HG03571 (cell line): Measurements from ENCODE around the gene GFER.
A peak's percentile ranks its signal among the peaks of the same experiment; 100 is the strongest.

Experiments used
- ATAC-seq: cut with Tn5 transposase; IDR thresholded peaks from one replicate; pipeline ENCODE4 v1.9.1; 2021; ENCODE audit not compliant: unreplicated experiment

The GFER gene

DNA sequence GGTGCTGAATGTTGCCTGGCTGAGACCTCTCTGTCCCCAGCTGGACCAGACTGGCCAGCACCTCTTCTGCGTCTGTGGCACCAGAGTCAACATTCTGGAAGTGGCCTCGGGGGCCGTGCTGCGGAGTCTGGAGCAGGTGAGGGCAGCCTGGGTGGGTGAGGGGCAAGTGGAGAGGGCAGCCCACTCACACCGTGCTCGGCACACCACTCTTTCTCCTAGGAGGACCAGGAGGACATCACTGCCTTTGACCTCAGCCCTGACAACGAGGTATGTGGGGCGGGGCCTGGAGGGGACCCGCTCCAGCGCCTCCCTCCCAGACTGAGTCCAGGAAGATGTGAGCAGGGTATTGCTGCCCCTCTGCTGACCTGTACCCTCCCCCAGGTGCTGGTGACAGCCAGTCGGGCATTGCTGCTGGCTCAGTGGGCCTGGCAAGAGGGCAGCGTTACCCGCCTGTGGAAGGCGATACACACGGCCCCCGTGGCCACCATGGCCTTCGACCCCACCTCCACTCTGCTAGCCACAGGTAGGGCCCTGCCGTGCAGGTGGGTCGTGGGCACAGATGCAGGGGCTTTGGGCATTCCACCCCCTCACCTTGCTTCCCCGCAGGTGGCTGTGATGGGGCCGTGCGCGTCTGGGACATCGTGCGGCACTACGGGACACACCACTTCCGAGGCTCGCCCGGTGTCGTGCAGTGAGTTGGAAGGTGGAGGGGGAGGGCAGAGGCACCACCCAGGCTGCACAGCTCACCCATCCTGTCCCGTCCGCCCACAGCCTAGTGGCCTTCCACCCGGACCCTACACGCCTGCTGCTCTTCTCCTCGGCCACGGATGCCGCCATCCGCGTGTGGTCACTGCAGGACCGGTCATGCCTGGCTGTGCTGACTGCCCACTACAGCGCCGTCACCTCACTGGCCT, 9.6 kb upstream of the GFER start:
- ATAC-seq = no peak

GRCh38 chr16:1975432-1976215, 8.4 kb upstream of the GFER start:
- no peak for ATAC-seq

GRCh38 chr16:1976216-1976520, 7.8 kb upstream of the GFER start:
- no peak for ATAC-seq

DNA sequence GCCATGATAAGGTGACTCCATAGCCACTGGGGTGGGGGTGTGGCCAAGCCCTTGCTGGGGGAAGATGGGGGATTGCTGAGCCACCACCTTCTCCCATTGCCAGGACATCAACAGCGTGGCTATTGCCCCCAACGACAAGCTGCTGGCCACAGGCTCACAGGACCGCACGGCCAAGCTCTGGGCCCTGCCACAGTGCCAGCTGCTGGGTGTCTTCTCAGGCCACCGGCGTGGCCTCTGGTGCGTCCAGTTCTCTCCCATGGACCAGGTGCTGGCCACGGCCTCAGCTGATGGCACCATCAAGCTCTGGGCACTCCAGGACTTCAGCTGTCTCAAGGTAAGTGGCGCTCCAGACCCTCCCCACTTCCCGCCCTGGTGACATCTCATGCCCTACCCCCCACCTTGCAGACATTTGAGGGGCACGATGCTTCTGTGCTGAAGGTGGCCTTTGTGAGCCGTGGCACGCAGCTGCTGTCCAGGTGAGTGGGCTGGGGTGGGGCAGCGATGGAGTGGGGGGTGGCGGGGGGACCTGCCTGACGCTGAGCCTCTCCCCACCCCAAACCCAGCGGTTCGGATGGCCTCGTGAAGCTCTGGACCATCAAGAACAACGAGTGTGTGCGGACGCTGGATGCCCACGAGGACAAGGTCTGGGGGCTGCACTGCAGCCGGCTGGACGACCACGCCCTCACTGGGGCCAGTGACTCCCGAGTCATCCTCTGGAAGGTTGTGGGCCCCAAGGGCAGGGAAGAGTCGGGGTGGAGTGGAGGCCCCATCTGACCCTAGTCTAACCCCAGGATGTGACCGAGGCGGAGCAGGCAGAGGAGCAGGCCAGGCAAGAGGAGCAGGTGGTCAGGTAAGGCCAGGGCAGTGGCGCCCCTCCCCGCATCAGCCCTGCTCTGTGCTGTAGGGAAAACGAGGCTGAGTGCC, 6.8 kb upstream of the GFER start:
- ATAC-seq = no peak

- no peak for ATAC-seq
Measured at GRCh38 chr16:1977875-1978268, 6.1 kb upstream of the GFER start.

DNA sequence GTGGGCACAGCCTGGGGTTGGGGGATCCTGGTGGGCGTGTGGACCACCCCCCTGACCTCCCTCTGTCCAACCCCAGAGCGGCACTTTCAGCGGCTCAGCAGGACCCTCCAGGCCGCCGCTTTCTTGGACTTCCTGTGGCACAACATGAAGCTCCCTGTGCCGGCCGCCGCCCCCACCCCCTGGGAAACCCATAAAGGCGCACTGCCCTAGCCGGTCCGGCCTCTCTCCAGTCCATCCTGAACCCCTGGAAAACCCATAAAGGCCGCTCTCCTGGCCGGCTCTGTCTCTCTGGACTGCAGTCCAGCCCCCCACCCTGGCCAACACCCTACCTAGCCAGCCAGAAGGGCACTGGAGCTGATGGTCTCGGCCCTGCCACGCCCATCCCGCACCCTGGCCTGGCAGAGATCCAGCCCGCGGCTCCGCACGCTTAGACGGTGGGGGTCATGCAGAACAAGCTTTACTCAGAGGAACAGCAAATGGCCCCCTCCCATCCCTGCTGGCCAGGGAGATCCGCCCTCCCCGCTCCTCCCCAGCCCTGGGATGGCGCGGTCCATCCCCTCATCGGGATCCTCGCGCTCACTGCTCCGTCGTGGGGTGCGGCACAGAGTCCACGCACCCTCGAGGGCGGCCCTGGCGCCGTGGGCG, 5.4 kb upstream of the GFER start:
- ATAC-seq = no peak

DNA sequence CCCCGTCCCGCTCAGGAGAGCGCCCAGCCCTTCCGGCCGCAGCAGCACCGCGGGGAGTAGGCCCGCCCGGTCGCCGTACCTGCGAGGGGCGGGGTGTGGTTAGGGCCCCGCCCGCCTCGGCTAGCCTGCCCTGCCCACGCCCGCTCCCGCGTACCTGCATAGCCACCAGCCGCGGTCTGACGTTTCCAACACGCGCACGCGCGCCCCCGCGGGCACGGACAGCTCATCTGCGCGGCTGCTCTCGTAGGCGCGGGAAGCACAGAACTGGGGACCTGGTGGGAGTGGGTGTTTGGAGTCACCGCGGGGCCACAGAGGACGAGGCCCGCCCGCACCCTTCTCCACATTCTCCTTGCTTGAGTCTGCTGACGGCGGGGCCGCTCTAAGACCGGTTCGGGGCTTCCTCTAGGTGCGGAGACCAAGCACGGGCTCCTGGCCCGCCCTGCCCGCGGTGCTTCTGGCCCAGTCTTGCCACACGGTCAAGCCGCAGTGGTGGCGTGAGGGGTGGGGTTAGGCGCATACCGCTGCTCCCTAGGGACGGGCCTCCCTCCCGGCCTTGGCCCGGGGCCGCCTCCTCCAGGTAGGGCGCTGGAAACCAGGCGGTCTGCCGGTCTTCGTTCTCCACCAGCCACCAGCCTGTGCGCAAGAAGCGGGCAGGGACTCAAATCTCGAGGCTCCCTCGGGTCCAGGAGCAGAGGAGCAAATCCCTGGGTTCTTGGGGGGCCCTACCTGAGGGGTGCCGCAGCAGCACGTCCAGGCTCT, 4.5 kb upstream of the GFER start:
- no peak for ATAC-seq

DNA sequence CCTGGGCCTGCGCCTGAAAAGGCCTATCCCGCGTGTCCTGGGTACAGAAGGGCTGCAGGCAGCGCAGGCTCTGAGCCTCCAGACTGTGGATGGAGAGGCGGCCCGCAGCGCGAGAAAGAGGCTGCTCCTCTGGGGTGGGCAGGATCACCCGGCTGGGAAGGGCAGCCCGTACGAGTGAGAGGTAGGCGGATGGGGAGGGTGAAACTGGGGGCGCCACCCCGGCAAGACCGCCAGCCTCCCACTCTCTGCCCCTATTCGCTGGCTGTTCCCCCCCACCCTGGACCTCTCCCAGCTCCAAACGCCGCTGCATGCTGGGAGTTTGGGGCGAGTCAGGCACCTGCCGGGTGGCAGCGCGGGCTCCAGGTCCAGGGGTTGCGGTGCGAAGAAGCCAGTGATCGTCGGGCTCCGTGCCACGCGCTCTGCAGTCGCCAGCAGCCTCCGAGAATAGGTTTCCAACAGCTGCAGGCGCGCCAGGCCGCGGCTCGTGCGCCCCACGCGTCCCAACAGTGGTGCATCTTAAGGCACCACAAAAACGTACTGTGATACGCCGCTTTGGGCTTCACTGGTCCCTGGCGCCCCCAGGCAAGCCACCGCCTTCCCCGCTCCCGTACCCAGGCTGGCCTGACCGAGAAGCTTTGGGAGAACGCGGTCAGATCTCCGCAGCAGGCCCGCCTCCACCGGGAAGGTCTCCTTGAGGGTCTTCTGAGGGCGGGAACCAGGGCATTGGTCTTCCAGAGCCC, 3.8 kb upstream of the GFER start:
- ATAC-seq = no peak

DNA sequence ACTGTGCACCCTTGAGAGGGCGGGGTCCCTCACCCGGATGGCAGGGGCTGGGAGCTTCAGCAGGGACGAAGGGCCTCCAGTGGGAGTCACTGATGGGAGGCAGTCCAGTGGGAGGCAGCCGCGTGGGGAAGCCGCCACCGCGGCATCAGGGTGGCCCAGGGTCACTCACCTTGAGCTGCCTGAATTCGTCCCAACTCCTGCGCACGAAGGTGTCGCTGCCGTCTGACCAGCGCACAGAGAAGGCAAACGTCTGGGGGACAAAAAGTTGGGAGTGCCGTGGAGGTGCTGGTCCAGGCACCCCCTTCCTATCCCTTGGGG, 3.3 kb upstream of the GFER start:
- ATAC-seq = no peak

- ATAC-seq = no peak
Measured at GRCh38 chr16:1981398-1981836, 2.6 kb upstream of the GFER start, which contains the start of gene NOXO1. Gene NOXO1, minus strand, starts transcription at chr16:1981469. Its CDS starts 290 bp downstream, at chr16:1981179.

- ATAC-seq = no peak
Measured at GRCh38 chr16:1982013-1982433, 2.0 kb upstream of the GFER start.

- no peak for ATAC-seq
Measured at GRCh38 chr16:1982991-1983543, 926 bp upstream of the GFER start.

DNA sequence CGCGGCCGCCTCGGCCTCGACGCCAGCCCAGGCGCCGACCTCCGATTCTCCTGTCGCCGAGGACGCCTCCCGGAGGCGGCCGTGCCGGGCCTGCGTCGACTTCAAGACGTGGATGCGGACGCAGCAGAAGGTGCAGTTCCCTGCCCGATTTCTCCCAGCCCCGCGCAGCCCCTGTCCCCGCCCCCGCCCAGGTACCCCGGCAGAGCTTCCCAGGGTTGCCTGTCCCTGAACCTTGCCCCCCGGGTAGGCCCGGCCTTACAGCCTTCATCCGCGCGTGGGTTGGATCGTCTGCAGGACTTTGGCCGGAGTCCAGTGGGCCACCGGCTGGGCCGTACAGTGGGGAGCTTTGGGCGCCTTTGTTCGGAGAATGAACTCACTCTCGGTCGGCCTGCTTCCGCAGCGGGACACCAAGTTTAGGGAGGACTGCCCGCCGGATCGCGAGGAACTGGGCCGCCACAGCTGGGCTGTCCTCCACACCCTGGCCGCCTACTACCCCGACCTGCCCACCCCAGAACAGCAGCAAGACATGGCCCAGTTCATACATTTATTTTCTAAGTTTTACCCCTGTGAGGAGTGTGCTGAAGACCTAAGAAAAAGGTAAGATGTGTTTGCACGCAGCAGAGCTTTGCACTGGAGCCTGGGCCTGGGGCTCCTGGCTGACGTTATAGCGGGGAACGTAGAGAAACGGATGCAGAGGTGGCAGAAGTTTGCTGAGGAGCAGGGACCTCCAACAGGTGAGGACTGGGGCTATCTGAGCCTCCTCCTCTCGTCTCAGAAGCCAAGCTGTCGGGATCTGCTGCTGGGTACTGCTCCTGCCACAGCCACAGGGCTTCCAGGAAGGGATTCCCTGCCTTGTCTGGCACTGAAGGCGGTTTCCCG, 593 bp downstream of the GFER start:
- peak; percentile 2 for ATAC-seq

DNA sequence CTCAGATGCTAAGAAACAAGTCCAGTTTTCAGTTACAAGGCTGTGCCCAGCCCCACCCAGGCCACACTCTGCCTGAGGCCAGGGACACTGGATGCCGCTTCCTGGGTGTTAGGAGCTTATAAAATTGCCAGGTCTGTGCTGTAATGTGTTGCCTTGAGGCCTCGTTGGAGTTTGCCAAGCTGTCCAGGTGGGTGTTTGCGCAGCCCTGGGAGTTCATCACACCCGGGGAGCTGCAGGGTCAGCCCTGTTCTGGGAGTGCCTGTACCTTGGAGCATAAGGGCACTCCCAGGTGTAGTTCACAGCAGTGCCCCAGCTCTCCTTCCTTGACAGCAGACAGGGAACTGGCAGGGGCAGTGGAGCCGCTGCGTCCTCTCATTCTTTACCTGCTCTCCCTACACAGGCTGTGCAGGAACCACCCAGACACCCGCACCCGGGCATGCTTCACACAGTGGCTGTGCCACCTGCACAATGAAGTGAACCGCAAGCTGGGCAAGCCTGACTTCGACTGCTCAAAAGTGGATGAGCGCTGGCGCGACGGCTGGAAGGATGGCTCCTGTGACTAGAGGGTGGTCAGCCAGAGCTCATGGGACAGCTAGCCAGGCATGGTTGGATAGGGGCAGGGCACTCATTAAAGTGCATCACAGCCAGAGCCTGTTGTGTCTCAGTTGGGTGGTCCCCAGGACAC, 1.6 kb downstream of the GFER start:
- no peak for ATAC-seq

GRCh38 chr16:1987198-1987597, 3.2 kb downstream of the GFER start:
- ATAC-seq = no peak

- no peak for ATAC-seq
Measured at GRCh38 chr16:1989209-1990100, 5.5 kb downstream of the GFER start, which contains the start of gene SYNGR3. Gene SYNGR3, plus strand, starts transcription at chr16:1989970. Its CDS starts 133 bp downstream, at chr16:1990103.

- no peak for ATAC-seq
Measured at GRCh38 chr16:1990101-1990350, 6.0 kb downstream of the GFER start.
